HUDEP-2 (cell line): ENCODE results near the gene PTPRG.

Experiments
- DNase-seq, 76 experiments: peaks; one replicate each; lab custom pipeline; 2025; ENCODE audit not compliant: unreplicated experiment in 76 of 76; lab: John Stamatoyannopoulos, UW

PTPRG gene

DNA sequence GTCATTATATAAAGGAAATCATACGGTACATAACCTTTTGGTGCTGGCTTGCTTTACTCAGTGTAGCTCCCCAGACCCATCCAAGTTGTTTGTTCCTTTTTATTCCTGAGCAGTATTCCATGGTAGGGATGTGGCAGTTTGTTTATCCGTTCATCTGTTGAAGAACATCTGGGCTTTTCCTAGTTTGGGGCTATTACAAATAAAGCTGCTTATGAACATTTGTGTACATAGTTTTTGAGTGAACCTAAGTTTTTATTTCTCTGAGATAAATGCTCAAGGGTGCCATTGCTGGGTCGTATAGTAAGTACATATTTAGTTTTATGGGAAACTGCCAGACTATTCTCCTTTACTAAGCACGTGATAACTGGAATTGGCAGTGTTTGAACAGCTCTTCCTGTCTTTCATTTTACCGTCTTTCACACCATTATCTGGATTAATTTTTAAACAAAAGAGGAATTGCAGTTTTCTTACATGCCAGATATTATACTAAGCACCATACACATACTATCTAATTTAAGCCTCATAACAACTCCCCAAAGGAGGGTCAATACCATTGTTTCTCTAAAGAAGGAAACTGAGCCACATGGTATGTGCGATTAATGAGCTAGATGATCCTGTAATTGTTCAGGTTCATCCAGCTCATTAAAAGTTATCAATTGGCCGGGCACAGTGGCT, 85.6 kb downstream of the PTPRG start:
- DNase-seq: no peak

DNA sequence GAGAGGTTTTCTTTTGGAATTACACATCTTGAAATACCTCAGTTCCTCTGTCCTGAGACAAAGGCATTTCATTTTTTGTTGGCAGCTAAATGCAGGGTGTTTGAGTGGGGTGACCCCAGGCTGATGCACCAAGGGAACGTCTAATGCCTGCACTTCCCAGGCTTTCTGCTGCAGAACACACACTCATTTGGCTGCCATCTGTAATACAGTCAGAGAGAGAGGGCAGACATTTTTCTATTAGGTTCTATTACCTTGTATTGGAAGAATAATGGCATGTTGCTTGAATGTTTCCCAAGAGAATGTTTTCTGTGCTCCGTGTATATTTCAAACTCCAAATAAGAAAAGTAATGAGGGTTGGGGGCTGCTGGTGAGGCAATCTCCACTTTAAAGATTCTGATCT, 87.1 kb downstream of the PTPRG start:
- no peak for DNase-seq

DNA sequence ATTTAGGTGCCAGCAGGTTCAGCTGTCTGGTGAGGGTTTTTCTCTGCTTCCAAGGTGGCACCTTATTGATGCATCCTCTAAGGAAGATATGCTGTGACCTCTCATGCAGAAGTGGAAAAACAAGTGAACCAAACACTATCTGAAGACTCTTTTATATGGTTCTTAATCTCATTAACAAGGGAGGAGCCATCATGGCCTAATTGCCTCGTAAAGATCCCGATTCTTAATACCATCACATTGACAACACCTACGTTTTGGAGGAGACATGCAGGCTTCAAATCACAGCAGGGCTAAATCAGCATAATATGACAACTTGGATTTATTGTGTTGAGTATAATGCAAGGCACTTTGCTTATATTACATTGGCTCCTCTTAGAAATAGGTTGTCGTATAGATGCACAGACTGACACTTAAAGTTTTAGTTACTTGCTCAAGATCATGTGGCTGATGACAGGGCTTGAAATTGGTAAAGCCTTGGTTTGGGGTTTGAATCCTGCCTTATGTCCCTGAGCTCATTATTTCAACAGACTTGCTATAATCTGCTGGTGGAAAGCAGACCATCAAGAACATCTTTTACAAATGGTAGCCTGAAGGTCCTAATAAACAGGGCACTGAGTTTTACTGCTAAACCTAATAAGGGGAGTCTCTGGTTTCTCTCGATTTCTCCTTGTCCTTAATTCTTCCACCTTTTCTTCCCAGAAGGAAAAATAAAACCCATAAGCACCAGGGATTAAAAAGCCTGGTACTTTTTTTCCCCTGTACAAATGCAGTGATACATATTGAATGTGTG, 88.2 kb downstream of the PTPRG start:
- no peak for DNase-seq

DNA sequence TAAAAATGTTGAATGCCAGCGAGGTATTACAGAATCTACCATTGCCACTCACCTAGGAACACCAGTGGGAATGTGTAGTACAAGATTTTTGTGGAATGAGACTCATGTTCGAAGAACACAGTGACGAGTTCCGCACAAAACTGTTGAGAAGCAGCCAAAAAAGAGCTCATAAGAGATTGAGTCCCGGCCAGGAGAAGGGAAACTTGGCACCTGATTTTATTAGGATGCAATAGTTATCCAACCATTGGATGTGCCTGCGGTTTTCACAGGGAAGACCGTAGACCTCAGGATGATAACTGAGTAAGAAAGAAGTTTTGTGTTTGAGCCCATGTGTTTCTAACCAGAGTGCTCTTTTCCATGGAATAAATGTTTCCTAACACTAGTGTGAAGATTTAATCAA, 88.9 kb downstream of the PTPRG start:
- no peak for DNase-seq

DNA sequence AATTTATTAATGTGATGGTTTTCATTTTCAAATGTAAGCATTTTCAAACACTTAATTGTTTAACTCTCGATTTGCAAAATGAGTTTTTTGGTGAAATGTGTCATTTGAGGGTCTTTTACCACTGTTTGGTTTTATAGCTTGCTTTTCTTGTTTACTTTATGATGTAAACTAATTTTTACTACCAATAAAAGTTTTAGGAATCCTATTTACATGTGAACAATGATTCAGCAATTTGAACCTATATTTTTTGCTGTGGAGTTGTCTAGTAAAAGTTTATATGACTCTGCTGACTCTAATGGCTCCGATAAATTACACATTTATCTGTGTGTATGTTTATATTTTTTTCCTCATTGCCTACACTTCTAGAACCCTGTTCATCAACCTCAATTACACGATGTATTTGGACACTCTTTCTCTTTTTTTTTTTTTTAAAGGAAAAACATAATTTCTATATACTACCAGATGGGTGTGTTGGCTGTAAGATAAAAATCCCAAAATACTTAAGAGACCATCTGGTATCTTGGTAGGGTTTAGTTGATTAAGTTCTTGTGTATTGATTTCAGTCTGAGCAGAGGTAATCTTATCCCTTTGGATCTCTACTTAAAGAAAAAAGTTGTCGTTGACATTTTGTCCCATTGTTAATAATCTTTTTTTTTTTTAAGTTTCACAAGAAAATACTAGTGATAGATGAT, 89.5 kb downstream of the PTPRG start:
- DNase-seq: no peak

DNA sequence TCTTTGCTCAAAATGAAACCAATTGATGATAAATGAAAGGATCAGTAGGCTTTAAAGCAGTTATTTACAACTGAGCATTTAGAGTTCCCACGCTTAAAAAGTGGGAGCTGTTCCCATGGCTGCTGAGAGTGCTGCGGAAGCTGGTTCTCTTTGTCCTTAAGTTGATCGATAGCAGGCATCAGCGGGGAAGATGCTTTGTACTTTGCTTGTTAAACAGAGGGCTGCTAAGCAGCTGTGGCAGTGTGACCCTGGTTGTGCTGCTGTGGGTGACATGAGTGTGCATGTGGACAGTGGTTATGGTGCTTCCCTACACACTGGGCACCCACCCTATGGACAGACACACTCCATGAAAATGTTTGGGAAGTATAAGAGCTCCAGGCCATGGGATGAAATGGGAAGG, 96.3 kb downstream of the PTPRG start:
- DNase-seq: no peak

DNA sequence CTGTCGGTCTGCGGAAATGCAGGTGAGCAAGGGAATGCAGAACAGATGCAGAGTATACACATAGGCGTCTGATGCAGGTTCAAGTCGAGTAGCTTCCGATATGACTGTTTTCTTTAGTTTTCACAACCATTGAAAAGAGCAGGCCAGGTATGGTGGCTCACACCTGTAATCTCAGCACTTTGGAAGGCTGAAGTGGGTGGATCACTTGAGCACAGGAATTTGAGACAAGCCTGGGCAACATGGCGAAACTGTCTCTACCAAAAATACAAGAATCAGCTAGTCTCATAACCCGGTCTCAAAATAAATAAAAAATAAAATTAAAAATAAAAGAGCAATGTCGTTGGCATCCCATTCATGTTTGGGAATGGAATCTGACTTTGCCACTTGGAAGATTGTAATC, 101.5 kb downstream of the PTPRG start:
- DNase-seq: no peak

DNA sequence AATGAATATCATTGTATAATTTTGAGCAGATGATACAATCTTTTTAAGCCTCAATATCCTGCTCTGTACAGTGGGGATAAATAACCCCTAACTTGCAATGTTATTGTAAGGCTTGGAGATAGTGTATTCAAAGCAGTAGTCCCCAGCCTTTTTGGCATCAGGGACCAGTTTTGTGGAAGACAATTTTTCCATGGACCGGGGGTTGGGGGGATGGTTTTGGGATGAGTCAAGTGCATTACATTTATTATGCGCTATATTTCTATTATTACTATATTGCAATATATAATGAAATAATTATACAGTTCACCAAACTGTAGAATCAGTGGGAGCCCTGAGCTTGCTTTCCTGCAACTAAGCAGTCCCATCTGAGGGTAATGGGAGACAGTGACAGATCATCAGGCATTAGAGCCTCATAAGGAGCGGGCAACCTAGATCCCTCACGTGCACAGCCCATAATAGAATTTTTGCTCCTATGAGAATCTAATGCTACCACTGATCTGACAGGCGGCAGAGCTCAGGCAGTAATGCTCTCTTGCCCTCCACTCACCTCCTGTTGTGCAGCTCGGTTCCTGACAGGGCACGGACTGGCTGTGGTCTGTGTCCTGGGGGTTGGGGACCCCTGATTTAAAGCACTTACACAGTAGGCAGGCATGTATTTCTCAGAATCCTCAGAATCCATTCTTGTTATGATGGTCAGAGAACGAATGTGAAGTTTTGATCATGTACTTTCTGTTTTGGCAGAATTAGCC, 102.2 kb downstream of the PTPRG start:
- DNase-seq: no peak

DNA sequence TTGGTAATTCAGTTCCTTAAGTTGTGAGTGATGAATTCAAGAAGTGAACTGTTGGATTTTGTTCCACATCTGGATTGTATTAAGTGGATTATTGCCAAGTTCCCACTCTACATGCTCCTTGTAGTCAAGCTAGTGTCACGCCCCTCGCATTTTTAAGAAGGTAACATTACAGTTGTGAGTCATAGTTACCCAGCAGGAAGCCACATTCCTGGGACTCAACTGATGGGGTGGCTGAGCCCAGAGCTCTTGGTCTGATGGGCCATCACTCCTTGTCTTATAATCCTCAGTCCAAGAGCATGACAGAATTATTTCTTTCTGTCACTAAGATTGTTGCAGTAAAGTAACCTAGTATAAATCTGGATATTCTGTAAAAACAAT, 102.7 kb downstream of the PTPRG start:
- DNase-seq: no peak

DNA sequence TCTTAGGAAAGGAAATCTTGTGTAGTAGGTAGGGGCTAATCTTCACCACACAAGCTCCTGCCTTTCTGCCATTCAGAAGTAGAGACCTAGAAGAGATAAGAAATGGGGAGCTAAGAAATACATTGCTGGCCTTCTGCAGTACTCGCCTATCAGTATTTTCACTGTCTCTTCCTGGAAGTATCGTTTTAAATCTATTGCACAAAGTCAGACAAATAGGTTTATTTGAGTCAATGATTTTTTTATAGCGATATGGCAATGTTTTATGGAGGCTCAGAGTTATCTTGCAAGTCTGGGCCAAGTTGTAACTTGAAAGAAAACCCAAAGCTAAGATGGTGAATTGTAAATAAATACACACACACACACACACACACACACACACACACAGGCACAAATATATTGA, 103.8 kb downstream of the PTPRG start:
- no peak for DNase-seq

DNA sequence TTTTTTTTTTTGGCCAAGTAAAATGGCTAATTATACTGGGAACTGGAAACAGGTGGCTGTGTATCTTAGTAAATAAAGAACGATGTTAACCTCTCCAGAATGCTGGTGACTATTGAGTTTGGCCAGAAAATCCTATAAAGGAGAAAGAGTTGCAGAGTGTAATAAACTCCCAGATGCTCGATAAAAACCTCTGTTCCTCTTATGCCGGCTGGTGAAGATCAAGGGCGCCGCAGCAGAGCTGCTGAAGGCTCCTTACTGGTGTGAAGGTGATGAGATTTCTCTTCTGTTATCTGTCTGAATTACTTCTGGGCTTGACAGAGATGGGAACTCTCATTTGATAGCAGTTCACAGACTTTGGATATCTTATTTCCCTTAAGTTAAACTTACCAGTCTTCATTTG, 104.6 kb downstream of the PTPRG start:
- DNase-seq: no peak

DNA sequence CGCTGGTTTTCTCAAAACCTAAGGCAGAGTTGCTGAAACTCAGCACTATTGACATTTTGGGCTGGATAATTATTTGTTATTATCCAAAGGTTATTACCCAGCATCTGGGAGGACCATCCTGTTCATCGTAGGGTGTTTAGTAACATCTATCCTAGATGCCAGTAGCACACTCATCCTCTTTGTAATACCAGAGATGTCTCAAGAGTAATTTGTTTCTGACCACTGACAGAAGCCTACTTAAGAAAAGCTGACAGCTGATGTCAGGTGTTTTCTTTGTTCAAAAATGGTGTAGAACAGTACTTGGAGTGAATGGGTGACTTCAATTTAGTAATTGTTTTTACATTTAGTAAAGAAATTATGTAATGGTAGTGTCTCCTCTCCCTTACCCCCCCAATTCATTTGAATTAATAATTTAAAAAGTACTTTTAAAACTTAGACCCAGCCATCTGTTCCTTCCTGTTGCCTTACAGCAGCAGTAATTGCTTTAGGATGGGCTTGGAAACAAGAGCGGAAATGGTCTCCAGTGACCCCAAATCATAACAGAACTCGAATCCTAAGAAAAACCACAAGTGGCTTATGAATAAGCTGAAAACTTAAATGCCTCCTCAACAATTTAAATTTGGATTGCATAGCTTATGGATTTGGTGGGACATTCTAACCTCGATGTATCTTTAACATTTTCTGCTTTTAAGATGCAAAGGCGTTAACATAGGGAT, 105.4 kb downstream of the PTPRG start:
- DNase-seq: no peak

DNA sequence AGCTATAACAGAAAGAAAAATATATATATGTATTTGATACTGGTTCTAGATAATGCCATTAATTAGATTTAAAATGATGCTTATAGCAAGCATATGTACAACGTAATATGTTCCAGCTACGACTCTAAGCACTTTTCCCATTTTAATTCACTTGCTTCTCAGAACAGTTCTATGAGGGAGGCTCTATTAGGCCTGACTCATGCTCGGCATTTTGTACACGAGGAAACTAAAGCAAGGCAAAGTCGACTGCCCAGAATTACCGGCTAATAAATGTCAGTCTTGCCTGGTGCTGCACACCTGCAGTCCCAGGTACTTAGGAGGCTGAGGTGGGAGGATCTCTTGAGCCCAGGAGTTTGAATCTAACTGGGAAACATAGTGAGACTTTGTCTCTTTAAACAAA, 106.0 kb downstream of the PTPRG start:
- no peak for DNase-seq

DNA sequence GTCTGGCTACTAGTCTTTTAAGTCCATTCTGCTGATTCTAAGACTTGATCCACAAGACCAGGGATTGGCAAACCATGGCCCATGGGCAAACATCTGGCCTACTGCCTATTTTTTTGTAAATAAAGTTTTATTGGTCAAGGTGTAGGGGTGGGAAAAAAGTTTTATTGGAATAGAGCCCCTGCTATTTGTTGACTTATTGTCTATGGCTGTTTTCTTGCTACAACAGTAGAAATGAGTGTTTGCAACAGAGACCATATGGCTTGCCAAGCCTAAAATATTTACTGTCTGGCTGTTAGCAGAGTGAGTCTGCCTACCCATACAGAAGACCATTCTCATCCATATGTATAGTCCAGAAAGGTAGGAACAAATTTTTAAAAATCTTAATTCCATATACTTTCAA, 106.4 kb downstream of the PTPRG start:
- DNase-seq: no peak

DNA sequence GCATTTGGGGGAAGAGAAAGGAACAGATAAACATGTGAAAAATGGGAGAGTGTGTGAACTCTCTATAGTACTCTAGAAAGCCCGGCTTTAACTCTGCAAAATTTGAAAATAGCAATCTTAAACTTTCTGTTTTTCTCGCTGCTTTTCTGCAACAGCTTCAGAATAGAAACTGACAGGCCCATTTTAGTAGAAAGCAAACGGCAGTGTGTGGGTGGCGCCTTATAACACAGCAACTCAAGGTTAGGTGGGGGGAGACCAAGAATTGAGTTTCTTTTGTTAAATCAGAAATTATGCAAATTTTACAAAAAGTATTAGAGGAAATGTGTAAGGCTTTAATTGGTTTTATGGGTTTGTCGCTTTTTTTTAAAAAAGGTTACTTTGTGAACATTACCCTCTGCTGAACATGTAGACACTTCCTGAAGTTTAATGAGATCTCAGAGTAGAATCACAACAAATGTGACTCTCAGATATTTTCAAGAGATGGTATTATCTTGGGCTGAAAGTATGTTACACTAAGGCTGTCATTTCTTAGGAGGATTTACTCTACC, 107.0 kb downstream of the PTPRG start:
- DNase-seq: no peak

DNA sequence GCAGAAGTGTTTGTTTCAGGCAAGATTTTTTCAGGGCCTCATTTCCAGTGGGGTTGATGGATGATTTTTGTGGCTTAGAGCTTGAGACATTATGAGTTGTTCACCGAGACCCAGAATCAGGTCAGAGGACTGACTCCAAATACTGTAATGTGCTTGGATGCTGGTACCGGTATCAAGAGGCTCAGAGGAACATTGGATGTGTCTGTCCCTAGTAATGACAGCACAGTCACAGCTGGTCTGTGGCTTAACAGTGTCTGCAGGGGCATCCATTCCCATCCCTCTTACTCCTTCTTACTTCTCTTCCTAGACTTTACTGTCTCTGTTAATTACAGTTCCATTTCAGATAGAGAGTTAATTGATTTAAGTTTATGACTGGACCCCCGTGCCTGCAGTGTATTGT, 107.8 kb downstream of the PTPRG start:
- DNase-seq: no peak

DNA sequence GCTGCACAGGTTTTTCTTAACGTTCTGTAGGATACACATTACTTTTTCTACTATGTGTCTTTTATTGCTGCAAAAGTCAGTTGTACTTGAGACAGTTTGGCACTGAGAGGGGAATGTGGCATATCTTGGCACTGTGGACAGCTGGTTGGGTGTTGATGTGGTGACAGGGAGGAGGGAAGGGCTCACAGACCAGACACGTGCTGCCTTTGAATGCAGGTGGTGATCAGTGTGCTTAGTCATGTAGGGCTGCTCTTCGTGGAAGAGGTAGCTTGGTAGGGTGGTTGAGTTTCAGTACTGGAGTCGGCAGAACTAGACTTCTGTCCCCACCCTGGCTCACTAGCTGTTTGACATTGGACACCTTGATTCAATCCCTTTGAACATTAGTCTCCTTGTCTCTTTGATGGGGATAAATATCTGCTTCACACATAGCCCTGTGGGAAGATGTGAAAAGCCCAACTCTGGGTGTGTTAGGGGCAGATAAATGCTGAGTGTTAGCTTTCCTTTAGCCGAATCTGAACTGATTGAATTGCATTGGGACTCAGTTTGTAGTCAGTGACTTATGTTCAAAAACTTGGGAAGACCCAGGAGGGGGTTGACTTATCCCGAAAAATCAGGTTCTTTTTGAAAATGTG, 108.4 kb downstream of the PTPRG start:
- no peak for DNase-seq

DNA sequence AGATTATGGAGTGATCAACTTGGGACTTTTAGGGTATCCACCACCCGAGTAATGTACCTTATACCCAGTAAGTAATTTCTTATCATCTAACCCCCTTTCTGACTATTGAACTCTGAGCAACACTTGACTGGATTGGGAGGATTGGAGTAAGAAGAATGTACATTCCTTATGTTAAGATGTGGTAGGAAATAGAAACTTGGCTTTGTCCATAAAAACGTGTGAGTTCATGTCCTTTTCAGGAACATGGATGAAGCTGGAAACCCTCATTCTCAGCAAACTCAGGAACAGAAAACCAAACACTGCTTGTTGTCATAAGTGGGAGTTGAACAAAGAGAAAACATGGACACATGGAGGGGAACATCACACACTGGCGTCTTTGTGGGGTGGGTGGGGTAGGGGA, 112.3 kb downstream of the PTPRG start:
- DNase-seq: no peak

DNA sequence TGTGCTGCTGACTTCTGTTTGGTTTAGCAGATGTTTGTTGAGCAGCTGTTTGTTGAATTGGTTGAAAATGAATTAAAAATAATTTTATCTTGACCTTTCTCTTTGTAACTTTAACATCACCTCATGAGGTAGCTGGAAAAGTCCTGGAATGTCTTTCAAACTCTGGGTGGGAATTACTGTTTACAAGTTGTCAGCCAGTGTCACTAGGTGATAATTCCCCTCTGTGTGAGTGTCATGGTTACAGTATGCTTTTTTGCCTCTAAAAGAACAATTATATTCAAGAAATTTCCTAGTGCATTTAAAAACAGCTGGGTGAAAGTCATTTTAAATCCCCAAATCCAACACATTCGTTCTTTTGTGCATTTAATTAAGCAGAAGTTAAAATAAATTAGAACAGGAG, 113.2 kb downstream of the PTPRG start:
- no peak for DNase-seq

DNA sequence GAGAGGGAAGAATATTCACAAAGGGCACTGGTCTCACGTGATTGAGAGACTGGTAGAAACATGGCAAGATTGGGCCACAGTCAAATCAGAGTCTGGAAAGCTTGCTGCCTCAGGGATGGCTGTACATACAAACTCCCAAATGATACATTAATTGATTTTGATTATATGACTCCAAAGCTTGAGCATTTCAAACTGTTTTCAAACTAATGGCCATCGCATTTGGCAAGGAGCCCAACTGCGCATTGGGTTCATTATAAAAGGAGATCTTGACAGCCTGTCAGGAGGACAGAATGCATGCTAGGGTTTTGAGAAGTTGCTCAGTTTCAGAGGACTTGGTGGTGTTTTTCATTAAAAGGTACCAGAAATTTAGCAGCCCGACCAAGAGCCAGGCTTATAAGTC, 117.7 kb downstream of the PTPRG start:
- no peak for DNase-seq
